ENCODE data around the gene LIPC. TPM values are rescaled to one million over a fixed set of nuclear protein-coding genes. Genes with fewer than 3 reads are reported as not detected.

The LIPC gene
- total RNA-seq, 1 donor from 2014 or later = not detected

- no peak overlapping the region for H3K27ac Mint-ChIP-seq
- no peaks in the 10 kb centered on the region for H3K27me3 Mint-ChIP-seq (ENCODE audit: low read depth)
- no peak overlapping the region for H3K4me3 Mint-ChIP-seq
- H3K36me3 Mint-ChIP-seq = no peaks in the 10 kb centered on the region
- TF ChIP-seq CTCF (IDR thresholded peaks at IDR 0.05; ENCODE audit: unreplicated experiment) = no peak
- no peaks in the 10 kb centered on the region for H3K9me3 Mint-ChIP-seq
- peaks cover 20% of the 10 kb centered on the region for H3K4me1 Mint-ChIP-seq
- DNase-seq (ENCODE audit: low spot score in 2 of 2, unreplicated experiment in 2 of 2) = no peak
These were observed 27.8 kb downstream of the LIPC start for GRCh38 chr15:58459560-58459959.

- Mint-ChIP-seq H3K36me3 (no peaks in the 10 kb centered on the region), H3K27me3 (ENCODE audit: low read depth) (no peaks in the 10 kb centered on the region), H3K9me3 (no peaks in the 10 kb centered on the region), H3K4me1 (peaks cover 15% of the 10 kb centered on the region), H3K4me3 (no peak overlapping the region), H3K27ac (no peak overlapping the region)
- no peak for TF ChIP-seq CTCF (IDR thresholded peaks at IDR 0.05; ENCODE audit: unreplicated experiment)
- no peak for DNase-seq (ENCODE audit: low spot score in 2 of 2, unreplicated experiment in 2 of 2)
These were observed 28.5 kb downstream of the LIPC start for GRCh38 chr15:58460116-58460790.

GRCh38 chr15:58460872-58461271 is 29.1 kb downstream of the LIPC start:
- Mint-ChIP-seq H3K27me3 (ENCODE audit: low read depth) (no peaks in the 10 kb centered on the region), H3K4me1 (peaks cover 13% of the 10 kb centered on the region), H3K36me3 (no peaks in the 10 kb centered on the region), H3K4me3 (no peak overlapping the region), H3K27ac (no peak overlapping the region), H3K9me3 (no peaks in the 10 kb centered on the region)
- no peak for DNase-seq (ENCODE audit: low spot score in 2 of 2, unreplicated experiment in 2 of 2)
- TF ChIP-seq CTCF (IDR thresholded peaks at IDR 0.05; ENCODE audit: unreplicated experiment) = no peak

- no peaks in the 10 kb centered on the region for H3K36me3 Mint-ChIP-seq
- no peak overlapping the region for H3K4me3 Mint-ChIP-seq
- no peak overlapping the region for H3K27ac Mint-ChIP-seq
- no peak for TF ChIP-seq CTCF (IDR thresholded peaks at IDR 0.05; ENCODE audit: unreplicated experiment)
- peaks cover 17% of the 10 kb centered on the region for H3K4me1 Mint-ChIP-seq
- no peak for DNase-seq (ENCODE audit: low spot score in 2 of 2, unreplicated experiment in 2 of 2)
- no peaks in the 10 kb centered on the region for H3K27me3 Mint-ChIP-seq (ENCODE audit: low read depth)
- no peaks in the 10 kb centered on the region for H3K9me3 Mint-ChIP-seq
These were observed 30.8 kb downstream of the LIPC start for GRCh38 chr15:58462547-58462946.

- no peak overlapping the region for H3K27ac Mint-ChIP-seq
- H3K9me3 Mint-ChIP-seq = no peaks in the 10 kb centered on the region
- DNase-seq (ENCODE audit: low spot score in 2 of 2, unreplicated experiment in 2 of 2) = no peak
- H3K4me3 Mint-ChIP-seq = no peak overlapping the region
- no peak for TF ChIP-seq CTCF (IDR thresholded peaks at IDR 0.05; ENCODE audit: unreplicated experiment)
- no peaks in the 10 kb centered on the region for H3K36me3 Mint-ChIP-seq
- H3K27me3 Mint-ChIP-seq (ENCODE audit: low read depth) = no peaks in the 10 kb centered on the region
- H3K4me1 Mint-ChIP-seq = peaks cover 21% of the 10 kb centered on the region
These were observed 31.3 kb downstream of the LIPC start for GRCh38 chr15:58462973-58463663.

All from mesothelial cell of epicardium (in vitro differentiated cells).